Fibroblast of lung (primary cell): ENCODE data around the gene FAM53C. TPM values are rescaled to one million over a fixed set of nuclear protein-coding genes. Genes with fewer than 3 reads are reported as not detected.

ENCODE experiments used
- DNase-seq, 2 donors: peaks; one replicate each; pipeline versions ENCODE4 v3.0.0 to v3.0.0-alpha.2; 2010; ENCODE audit warnings: low read depth in 2 of 2
- H2AFZ ChIP-seq: 2 replicates; pipeline ENCODE4 v1.5.1; 2012; ENCODE audit warnings: low read length, control low read depth, inconsistent platforms
- H3K27ac ChIP-seq: 2 replicates; pipeline ENCODE4 v1.5.1; 2011; ENCODE audit warnings: low read length, control low read depth; ENCODE audit not compliant: insufficient read depth
- H3K27me3 ChIP-seq: 2 replicates; pipeline ENCODE4 v1.5.1; 2011; ENCODE audit warnings: mild to moderate bottlenecking, low read length; ENCODE audit not compliant: control insufficient read depth, insufficient read depth
- H3K36me3 ChIP-seq: 2 replicates; pipeline ENCODE4 v1.5.1; 2011; ENCODE audit warnings: low read length; ENCODE audit not compliant: control insufficient read depth, insufficient read depth
- H3K4me1 ChIP-seq: 2 replicates; pipeline ENCODE4 v1.5.1; 2011; ENCODE audit warnings: low read length; ENCODE audit not compliant: control insufficient read depth, insufficient read depth; ENCODE audit errors: extremely low read depth
- H3K4me2 ChIP-seq: 2 replicates; pipeline ENCODE4 v1.5.1; 2011; ENCODE audit warnings: low read length, control low read depth; ENCODE audit not compliant: insufficient read depth; ENCODE audit errors: extremely low read depth
- H3K4me3 ChIP-seq, 4 experiments: fragments of 200-600 bp in 1 of 4; sonication (generic) in 1 of 4; replicated peaks in 1 of 4; 2 replicates each; pipeline ENCODE4 v1.5.1; 2011 to 2016; ENCODE audit warnings: low read length in 4 of 4, low read depth in 3 of 4, mild to moderate bottlenecking in 3 of 4, control low read depth in 2 of 4, inconsistent platforms in 1 of 4, mixed read lengths in 1 of 4; ENCODE audit not compliant: insufficient read depth in 1 of 4; ENCODE audit errors: control extremely low read depth in 1 of 4
- H3K79me2 ChIP-seq: 2 replicates; pipeline ENCODE4 v1.5.1; 2012; ENCODE audit warnings: mild to moderate bottlenecking, low read length, inconsistent platforms; ENCODE audit not compliant: control insufficient read depth, insufficient read depth
- H3K9ac ChIP-seq: 2 replicates; pipeline ENCODE4 v1.5.1; 2011; ENCODE audit warnings: mild to moderate bottlenecking, low read length, control low read depth; ENCODE audit not compliant: insufficient read depth
- H3K9me3 ChIP-seq: 2 replicates; pipeline ENCODE4 v1.5.1; 2012; ENCODE audit warnings: low read depth, low read length; ENCODE audit not compliant: control insufficient read depth, insufficient read depth
- H4K20me1 ChIP-seq: 2 replicates; pipeline ENCODE4 v1.5.1; 2011; ENCODE audit warnings: low read length; ENCODE audit not compliant: control insufficient read depth, insufficient read depth; ENCODE audit errors: extremely low read depth
- EZH2 ChIP-seq: IDR thresholded peaks from 2 replicates; pipeline ENCODE4 v1.5.1; 2012; ENCODE audit warnings: low read length, control low read depth, mild to moderate bottlenecking; ENCODE audit errors: missing control alignments
- polyA minus RNA-seq: library from RNA; depleted of rRNA, polyadenylated mRNA; stranded (reverse); fragments of >200 nt; gene quantifications from 2 replicates; pipeline ENCODE4 v1.2.3, GENCODE V29; 2011; ENCODE audit warnings: low replicate concordance
- polyA plus RNA-seq, 2 donors: library from polyadenylated mRNA; depleted of rRNA in 1 of 2; stranded (reverse) in 1 of 2; unstranded in 1 of 2; fragments of >200 nt; gene quantifications; 2 replicates each; pipeline ENCODE4 v1.2.1, GENCODE V29; 2011 to 2012; ENCODE audit warnings: missing spikeins in 1 of 2
- total RNA-seq: library from RNA; depleted of rRNA; stranded (reverse); fragments of >200 nt; gene quantifications from 2 replicates; pipeline ENCODE4 v1.2.1, GENCODE V29; 2014
- TF ChIP-seq, protein P1 (sequence below), 2 donors: IDR thresholded peaks in 1 of 2; conservative IDR thresholded peaks in 1 of 2; 1 replicate in 1 of 2; 2 replicates in 1 of 2; pipeline ENCODE4 v1.5.1; 2011 to 2012; ENCODE audit warnings: low read length in 2 of 2, control low read depth in 1 of 2, inconsistent platforms in 1 of 2, low read depth in 1 of 2, mild to moderate bottlenecking in 1 of 2

Gene FAM53C
- total RNA-seq (36.0 and 44.9 TPM in 2 replicates), polyA plus RNA-seq (30.3 and 33.8 TPM in 2 replicates), polyA minus RNA-seq (41.8 and 61.1 TPM in 2 replicates)
- polyA plus RNA-seq (2012), result 18.8 and 23.0 TPM in 2 replicates

DNA sequence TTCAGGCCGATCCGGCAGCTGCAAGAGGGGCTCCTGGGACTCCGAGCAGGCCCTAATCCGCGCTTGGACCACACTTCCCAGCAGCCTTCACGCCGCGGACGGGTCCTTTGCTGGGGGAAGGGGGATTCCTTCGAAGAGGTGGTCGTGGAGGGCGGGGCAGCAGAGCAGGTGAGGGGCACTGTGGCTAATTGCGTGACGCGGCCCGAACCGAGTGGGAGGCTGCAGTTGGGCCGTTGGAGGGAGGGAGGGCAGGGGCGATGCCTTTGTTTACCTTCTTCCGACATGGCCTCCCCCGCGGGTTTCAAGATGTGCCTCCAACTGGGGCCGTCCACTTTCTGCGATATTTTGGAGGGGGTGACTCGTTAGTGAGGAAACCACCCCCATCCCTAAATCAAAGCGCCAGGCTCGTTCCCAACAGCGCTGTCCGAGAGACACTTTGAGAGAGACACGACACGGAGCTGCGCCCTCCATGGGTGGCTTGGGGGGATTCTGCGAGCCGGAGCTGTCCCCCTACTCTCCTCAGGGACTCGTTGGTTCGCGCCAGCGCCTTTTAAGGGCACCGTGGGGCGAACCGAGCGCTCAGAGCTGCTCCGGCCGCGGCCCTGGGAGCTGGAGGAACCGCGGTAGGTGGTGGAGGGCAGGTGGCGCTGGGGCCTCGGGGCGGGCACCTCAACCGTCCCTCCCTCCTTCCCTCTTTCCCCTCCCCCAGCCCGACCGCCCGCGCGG lies at the start of gene FAM53C:
Gene FAM53C, plus strand, starts transcription at position 582 of the 726 bp plus-strand sequence. CDS start 3,070 bp downstream, outside the sequence.
- Histone ChIP-seq H3K4me1 (no peaks in the 10 kb centered on the region), H4K20me1 (no peaks in the 10 kb centered on the region), H3K4me2 (peak within 1 kb of the TSS; percentile 91)

DNA sequence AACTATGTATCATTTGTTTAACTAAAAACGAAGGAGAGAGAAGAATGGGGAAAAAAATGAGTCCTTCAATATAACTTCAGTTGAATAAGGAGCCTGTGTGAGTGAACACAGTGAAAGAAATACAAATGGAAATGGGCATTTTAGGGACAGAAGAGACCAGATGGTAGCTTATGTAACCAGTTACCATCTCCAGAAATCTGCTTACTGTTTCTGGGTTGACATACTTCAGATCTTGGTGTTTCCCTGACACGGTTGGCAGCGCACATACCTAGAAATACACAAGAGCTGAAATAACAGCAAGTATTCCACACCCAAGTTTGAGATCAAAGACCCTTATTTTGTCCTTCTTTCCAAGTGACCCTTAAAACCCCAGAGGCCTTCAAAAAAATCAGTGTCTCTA lies 48.8 kb upstream of the FAM53C start:
- H3K27me3 ChIP-seq, result no peaks in the 10 kb centered on the region
- no peaks in the 10 kb centered on the region for H4K20me1 ChIP-seq
- H3K79me2 ChIP-seq, result no peaks in the 10 kb centered on the region
- H3K36me3 ChIP-seq, result no peaks in the 10 kb centered on the region
- H2AFZ ChIP-seq, result no peak overlapping the region
- no peak overlapping the region for H3K27ac ChIP-seq
- H3K9ac ChIP-seq, result no peak overlapping the region
- no peak for DNase-seq
- no peak overlapping the region for H3K4me2 ChIP-seq
- H3K4me1 ChIP-seq, result no peaks in the 10 kb centered on the region
- TF ChIP-seq, protein P1, sequence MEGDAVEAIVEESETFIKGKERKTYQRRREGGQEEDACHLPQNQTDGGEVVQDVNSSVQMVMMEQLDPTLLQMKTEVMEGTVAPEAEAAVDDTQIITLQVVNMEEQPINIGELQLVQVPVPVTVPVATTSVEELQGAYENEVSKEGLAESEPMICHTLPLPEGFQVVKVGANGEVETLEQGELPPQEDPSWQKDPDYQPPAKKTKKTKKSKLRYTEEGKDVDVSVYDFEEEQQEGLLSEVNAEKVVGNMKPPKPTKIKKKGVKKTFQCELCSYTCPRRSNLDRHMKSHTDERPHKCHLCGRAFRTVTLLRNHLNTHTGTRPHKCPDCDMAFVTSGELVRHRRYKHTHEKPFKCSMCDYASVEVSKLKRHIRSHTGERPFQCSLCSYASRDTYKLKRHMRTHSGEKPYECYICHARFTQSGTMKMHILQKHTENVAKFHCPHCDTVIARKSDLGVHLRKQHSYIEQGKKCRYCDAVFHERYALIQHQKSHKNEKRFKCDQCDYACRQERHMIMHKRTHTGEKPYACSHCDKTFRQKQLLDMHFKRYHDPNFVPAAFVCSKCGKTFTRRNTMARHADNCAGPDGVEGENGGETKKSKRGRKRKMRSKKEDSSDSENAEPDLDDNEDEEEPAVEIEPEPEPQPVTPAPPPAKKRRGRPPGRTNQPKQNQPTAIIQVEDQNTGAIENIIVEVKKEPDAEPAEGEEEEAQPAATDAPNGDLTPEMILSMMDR (conservative IDR thresholded peaks at IDR 0.05 in 1 of 2, IDR thresholded peaks at IDR 0.05 in 1 of 2; ENCODE audit: low read depth in 1 of 2, low read length in 2 of 2), result no peak
- TF ChIP-seq EZH2, result no peak
- H3K4me3 ChIP-seq, result no peak overlapping the region
- no peaks in the 10 kb centered on the region for H3K9me3 ChIP-seq

More for the DNA sequence above, at the start of gene FAM53C:
- H3K36me3 ChIP-seq, result peaks cover 3% of the 10 kb centered on the region
- peak within 1 kb of the TSS; percentile 97 for H2AFZ ChIP-seq
- no peaks in the 10 kb centered on the region for H3K9me3 ChIP-seq
- H3K27me3 ChIP-seq, result no peaks in the 10 kb centered on the region
- TF ChIP-seq, protein P1 (conservative IDR thresholded peaks at IDR 0.05 in 1 of 2, IDR thresholded peaks at IDR 0.05 in 1 of 2; ENCODE audit: low read depth in 1 of 2, low read length in 2 of 2), result no peak
- TF ChIP-seq EZH2, result no peak
- H3K4me3 ChIP-seq, result peak within 1 kb of the TSS; percentile 72 to 99 (median 86)
- DNase-seq, result peak; percentile 92 to 95
- H3K79me2 ChIP-seq, result peaks cover 40% of the 10 kb centered on the region
- peak within 1 kb of the TSS; percentile 98 for H3K9ac ChIP-seq
- peak within 1 kb of the TSS; percentile 100 for H3K27ac ChIP-seq

DNA sequence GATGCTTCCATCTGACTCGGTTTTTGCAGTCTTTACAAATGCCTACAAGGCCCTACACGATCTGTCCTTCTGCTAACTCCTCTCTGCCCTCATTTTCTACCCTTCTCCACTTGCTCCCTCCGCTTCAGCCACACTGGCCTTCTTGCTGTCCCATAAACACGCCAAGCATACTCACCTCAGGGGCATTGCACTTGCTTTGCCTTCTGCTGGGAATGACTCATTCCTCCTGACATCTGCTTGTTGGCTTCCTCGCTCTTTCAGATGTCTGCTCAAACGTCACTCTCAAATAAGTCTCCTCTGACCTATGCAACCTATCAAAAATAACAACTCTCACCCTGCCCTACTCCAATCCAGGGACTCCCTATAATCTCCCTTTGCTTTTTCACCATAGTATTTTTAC lies 34.7 kb upstream of the FAM53C start:
- Histone ChIP-seq H3K9me3 (no peaks in the 10 kb centered on the region), H3K79me2 (no peaks in the 10 kb centered on the region), H3K27ac (no peak overlapping the region), H3K4me2 (no peak overlapping the region), H3K4me1 (no peaks in the 10 kb centered on the region), H3K9ac (no peak overlapping the region), H3K4me3 (no peak overlapping the region), H3K36me3 (no peaks in the 10 kb centered on the region), H4K20me1 (no peaks in the 10 kb centered on the region), H3K27me3 (no peaks in the 10 kb centered on the region), H2AFZ (no peak overlapping the region)
- TF ChIP-seq EZH2, result no peak
- TF ChIP-seq, protein P1 (conservative IDR thresholded peaks at IDR 0.05 in 1 of 2, IDR thresholded peaks at IDR 0.05 in 1 of 2; ENCODE audit: low read depth in 1 of 2, low read length in 2 of 2), result no peak
- peak; percentile 23 to 43 for DNase-seq
